Activated CD8-positive, alpha-beta memory T cell treated with anti-CD3 and anti-CD28 coated beads for 4 hours (primary cell): Measurements from ENCODE around the gene DUSP15.
"Not testable (repeated sequence)": the region's sequence is repeated elsewhere in the genome, so short reads cannot be mapped to it uniquely, and the experiment has no call there.

ENCODE experiments used
- DNase-seq, 2 donors: peaks; one replicate each; pipeline ENCODE4 v3.0.0-alpha.2; 2020; ENCODE audit warnings: low read depth in 2 of 2

The DUSP15 gene

GRCh38 chr20:31822421-31823330 lies 47.7 kb downstream of the DUSP15 start:
- peak; percentile 36 to 56 for DNase-seq

GRCh38 chr20:31821427-31821826 lies 48.9 kb downstream of the DUSP15 start:
- no peak for DNase-seq

- no peak for DNase-seq
These were observed 50.1 kb downstream of the DUSP15 start for GRCh38 chr20:31820228-31820627.

- no peak for DNase-seq
These were observed 51.1 kb downstream of the DUSP15 start, which contains the start of gene MYLK2 for GRCh38 chr20:31819083-31819784. TSS of gene MYLK2 (plus strand) at chr20:31819356. CDS start at chr20:31819581, 225 bp downstream.

- no peak for DNase-seq
These were observed 51.9 kb downstream of the DUSP15 start for GRCh38 chr20:31818376-31818908.

GRCh38 chr20:31817461-31817860 lies 52.9 kb downstream of the DUSP15 start:
- DNase-seq: no peak

GRCh38 chr20:31816221-31816620 lies 54.1 kb downstream of the DUSP15 start:
- no peak for DNase-seq

- DNase-seq: no peak
These were observed 54.7 kb downstream of the DUSP15 start for GRCh38 chr20:31815408-31816188.

- DNase-seq: not testable (repeated sequence)
These were observed 56.2 kb downstream of the DUSP15 start for GRCh38 chr20:31814142-31814541.

GRCh38 chr20:31813611-31814010 lies 56.7 kb downstream of the DUSP15 start:
- DNase-seq: no peak

GRCh38 chr20:31811796-31812728 lies 58.3 kb downstream of the DUSP15 start:
- no peak for DNase-seq

GRCh38 chr20:31811198-31811597 lies 59.1 kb downstream of the DUSP15 start:
- no peak for DNase-seq
